Motor neuron (in vitro differentiated cells): ENCODE results near the gene ANKRD53. TPM values are rescaled to one million over a fixed set of nuclear protein-coding genes. Genes with fewer than 3 reads are reported as not detected.

ENCODE experiments used
- ATAC-seq, 8 experiments: fragments of 200-7000 bp; cut with Tn5 transposase; replicated peaks in 6 of 8; 2 replicates each; pipeline ENCODE4 v1.8.0; 2021; ENCODE audit warnings: mild to moderate bottlenecking in 8 of 8, moderate library complexity in 8 of 8
- H3K27ac ChIP-seq, 2 donors: fragments of 250-450 bp; sonication (Bioruptor Pico); 2 replicates each; pipeline ENCODE4 v1.9.0; 2021; ENCODE audit warnings: antibody characterized with exemption in 2 of 2, mild to moderate bottlenecking in 2 of 2, moderate library complexity in 1 of 2
- H3K4me1 ChIP-seq, 2 donors: fragments of 250-450 bp; sonication (Bioruptor Pico); replicated peaks in 1 of 2; 2 replicates each; pipeline ENCODE4 v1.6.1; 2021; ENCODE audit warnings: antibody characterized with exemption in 2 of 2, mild to moderate bottlenecking in 2 of 2, moderate library complexity in 1 of 2
- H3K4me3 ChIP-seq, 5 donors: fragments of 250-450 bp; sonication (Bioruptor Pico); 2 replicates each; pipeline ENCODE4 v1.9.0; 2021; ENCODE audit warnings: antibody characterized with exemption in 5 of 5, mild to moderate bottlenecking in 5 of 5, moderate library complexity in 4 of 5
- WGBS, 10 experiments: fragments of 450-650 bp; shearing (Covaris generic); methylation state at CpG; one replicate each; pipeline ENCODE4 v1.0.0; 2022; 5-methylcytosine and 5-hydroxymethylcytosine counted together
- in situ Hi-C, 9 experiments: fragments of 400-800 bp; cut with MboI; loops; one replicate each; pipeline ENCODE4 v1.15.0; 2021; ENCODE audit warnings: low sequenced_read_pairs in 9 of 9, low pct_unique_long_range_greater_than_20kb in 2 of 9; ENCODE audit not compliant: unreplicated experiment in 9 of 9
- total RNA-seq, 8 experiments: library from RNA; unstranded; fragments of 300-600 nt; gene quantifications; 2 replicates each; pipeline versions ENCODE4 v1.2.3 to v1.2.4, GENCODE V29; 2022

Gene ANKRD53
- total RNA-seq, 8 experiments from 2014 or later, result 0.25 to 4.4 (median 0.76) TPM

DNA sequence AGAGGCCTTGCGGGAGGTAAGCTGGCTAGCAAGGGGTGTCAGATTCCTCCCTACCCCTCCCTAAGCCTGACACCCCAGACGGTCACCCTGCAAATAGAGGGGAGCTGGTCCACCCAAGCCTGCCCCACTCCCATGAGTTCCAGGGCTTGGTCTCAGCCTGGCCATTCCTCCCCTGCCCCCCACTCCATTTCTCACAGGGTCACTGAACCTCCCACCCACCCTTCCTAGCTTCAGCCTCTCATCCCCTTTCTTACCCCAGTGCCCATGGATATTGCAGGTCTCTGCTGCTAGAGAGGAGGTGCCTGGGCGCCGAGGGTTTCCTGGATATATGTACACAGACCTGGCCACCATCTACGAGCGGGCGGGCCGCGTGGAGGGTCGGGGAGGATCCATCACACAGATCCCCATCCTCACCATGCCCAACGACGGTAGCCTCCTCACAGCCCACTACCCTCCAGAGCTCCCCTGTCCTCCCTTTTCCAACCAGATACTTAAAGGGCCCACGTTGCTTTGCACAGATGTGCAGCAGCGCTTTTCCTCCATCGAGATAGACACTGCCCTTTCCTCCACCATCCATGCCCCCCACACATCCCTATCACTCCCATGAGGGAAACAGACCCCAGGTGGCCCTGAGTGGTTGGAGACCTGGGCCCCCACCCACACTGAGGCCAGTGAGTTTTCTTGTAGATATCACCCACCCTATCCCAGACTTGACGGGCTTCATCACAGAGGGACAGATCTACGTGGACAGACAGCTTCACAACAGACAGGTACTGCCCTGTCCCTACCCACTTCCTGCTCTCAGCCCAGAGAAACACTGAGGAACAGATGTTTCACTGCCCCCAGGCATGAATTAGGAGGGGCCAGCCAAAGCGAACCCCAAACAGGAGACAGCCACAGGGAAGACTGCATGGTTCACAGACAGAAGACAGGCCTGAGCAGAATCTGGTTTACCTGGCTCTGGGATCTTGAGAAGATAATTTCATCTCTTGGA, 15.2 kb upstream of the ANKRD53 start:
- Histone ChIP-seq H3K27ac (no peak overlapping the region), H3K4me3 (no peak overlapping the region), H3K4me1 (no peaks in the 10 kb centered on the region)
- no peak for ATAC-seq
- in situ Hi-C loops, result loop anchor here in 4 of 9 experiments (25.0 kb wide), 2 partner anchors 101 to 301 kb away; no protein-coding TSS in a partner anchor
- 0 to 100% (median 50%) methylated on average over 1 to 5 of the region's 18 CpGs; no CpG with 5 or more reads in 5 of the 10 experiments for WGBS, 10 experiments

DNA sequence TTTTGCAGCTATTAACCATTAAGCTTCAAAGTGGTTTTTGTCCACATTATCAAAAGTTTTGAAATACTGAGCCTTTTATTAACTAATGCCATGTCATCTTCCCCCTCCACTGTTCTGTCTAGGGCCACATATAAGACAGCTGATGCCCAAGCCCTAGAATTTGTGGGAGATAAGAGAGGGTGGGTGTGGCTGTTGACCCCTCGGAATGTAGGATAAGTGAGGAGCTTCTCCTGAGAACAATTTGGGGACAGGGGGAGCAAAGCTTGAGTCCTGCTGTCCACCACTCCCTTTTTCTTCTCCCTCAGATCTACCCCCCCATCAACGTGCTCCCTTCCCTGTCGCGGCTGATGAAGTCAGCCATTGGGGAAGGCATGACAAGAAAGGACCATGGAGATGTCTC, 14.3 kb upstream of the ANKRD53 start:
- WGBS, 10 experiments, result 64 to 100% (median 80%) methylated on average over 1 to 4 of the region's 4 CpGs; no CpG with 5 or more reads in 4 of the 10 experiments
- Histone ChIP-seq H3K27ac (no peak overlapping the region), H3K4me3 (no peak overlapping the region), H3K4me1 (no peaks in the 10 kb centered on the region)
- ATAC-seq, result no peak
- in situ Hi-C loops, result loop anchor here in 4 of 9 experiments (25.0 kb wide), 2 partner anchors 102 to 302 kb away; no protein-coding TSS in a partner anchor

DNA sequence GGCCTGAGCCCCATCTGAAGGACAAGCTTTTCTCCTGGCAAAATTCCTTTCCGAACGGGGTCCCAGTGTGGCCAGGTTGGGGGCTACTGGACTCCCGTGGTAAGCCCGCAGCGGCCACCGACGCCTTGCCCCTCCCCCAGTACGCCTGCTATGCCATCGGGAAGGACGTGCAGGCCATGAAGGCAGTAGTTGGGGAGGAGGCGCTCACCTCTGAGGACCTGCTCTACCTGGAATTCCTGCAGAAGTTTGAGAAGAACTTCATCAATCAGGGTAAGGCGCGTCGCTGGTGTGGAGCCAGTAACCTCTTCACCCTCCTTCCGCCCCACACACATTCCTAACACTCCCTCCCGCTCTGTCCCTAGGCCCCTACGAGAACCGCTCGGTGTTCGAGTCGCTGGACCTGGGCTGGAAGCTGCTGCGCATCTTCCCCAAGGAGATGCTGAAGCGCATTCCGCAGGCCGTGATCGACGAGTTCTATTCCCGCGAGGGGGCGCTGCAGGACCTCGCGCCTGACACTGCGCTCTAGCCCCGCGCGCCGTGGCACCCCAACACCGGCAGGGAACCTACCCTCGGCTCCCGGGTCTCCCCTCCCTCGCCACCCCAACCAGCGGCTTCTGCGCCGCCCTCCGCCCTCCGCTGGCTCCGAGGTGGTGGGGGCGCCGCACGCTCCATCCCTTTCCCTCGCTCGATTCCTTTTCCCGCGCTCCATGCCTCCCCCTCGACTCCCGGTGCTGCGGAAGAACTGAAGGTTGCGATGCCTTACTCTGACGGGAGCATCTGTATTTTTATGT, 13.6 kb upstream of the ANKRD53 start:
- 0 to 67% (median 4%) methylated on average over 1 to 14 of the region's 59 CpGs; no CpG with 5 or more reads in 1 of the 10 experiments for WGBS, 10 experiments
- H3K4me3 ChIP-seq, result peak overlapping the region; percentile 25 to 41 (median 35)
- H3K4me1 ChIP-seq, result no peaks in the 10 kb centered on the region
- ATAC-seq, result peak; percentile 83 to 99 (median 96)
- in situ Hi-C loops, result loop anchor here in 4 of 9 experiments (25.0 kb wide), 2 partner anchors 102 to 302 kb away; no protein-coding TSS in a partner anchor
- H3K27ac ChIP-seq, result no peak overlapping the region

DNA sequence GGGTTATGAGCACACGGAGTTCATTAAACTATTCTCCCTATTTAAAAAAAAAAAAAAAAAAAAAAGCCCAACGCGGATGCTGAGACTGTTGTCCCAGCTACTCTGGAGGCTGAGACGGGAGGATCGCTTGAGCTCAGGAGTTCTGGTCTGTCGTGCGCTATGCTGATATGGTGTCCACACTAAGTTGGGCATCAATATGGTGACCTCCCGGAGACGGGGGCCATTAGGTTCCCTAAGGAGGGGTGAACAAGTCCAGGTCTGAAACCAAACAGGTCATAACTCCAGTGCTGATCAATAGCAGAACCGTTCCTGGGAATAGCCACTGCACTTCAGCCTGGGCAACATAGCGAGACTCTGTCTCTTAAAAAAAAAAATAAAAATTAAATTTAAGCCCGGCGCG, 12.9 kb upstream of the ANKRD53 start:
- Histone ChIP-seq H3K27ac (no peak overlapping the region), H3K4me3 (no peak overlapping the region), H3K4me1 (no peaks in the 10 kb centered on the region)
- WGBS, 10 experiments, result 24 to 87% (median 70%) methylated on average over 3 to 12 of the region's 14 CpGs; no CpG with 5 or more reads in 1 of the 10 experiments
- ATAC-seq, result no peak
- in situ Hi-C loops, result loop anchor here in 4 of 9 experiments (25.0 kb wide), 2 partner anchors 103 to 303 kb away; no protein-coding TSS in a partner anchor

DNA sequence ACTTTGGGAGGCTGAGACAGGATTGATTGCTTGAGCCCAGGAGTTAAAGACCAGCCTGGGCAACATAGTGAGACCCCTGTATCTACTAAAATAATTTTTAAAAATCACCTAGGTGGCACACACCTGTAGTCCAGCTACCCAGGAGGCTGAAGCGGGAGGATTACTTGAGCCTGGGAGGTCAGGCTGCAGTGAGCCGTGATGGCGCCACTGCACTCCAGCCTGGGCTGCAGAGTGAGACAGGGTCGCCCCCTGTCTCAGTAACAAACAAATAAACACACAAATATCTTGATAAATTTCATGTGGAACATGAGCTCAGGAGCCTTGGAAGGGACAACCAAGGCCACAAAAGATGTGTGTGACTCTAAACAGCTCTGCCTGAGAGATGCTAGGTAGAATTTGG, 11.7 kb upstream of the ANKRD53 start:
- H3K4me1 ChIP-seq, result no peaks in the 10 kb centered on the region
- in situ Hi-C loops, result loop anchor here in 4 of 9 experiments (25.0 kb wide), 2 partner anchors 104 to 304 kb away; no protein-coding TSS in a partner anchor
- no peak overlapping the region for H3K4me3 ChIP-seq
- ATAC-seq, result no peak
- H3K27ac ChIP-seq, result no peak overlapping the region
- WGBS, 10 experiments, result 44 to 100% (median 79%) methylated on average over 1 to 4 of the region's 4 CpGs; no CpG with 5 or more reads in 4 of the 10 experiments

DNA sequence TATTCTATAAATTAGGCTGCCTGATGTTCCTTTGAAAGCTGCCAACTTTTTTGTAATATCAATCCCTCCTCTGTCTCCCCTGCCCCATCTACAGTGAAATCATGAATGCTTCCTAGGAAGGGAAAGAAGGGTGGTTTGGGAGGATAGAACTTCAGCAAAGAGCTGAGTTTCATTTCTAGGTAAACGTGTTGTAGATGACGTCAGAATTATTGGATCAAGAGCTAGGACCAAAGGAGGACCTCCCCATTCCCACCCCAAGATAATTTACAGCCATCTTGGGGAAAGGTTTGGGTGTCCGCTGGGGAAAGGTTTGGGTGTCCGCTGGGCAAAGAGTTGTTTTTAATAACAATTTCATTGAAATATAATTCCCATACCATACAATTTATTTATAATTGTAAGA, 11.2 kb upstream of the ANKRD53 start:
- in situ Hi-C loops, result loop anchor here in 4 of 9 experiments (25.0 kb wide), 2 partner anchors 105 to 305 kb away; no protein-coding TSS in a partner anchor

DNA sequence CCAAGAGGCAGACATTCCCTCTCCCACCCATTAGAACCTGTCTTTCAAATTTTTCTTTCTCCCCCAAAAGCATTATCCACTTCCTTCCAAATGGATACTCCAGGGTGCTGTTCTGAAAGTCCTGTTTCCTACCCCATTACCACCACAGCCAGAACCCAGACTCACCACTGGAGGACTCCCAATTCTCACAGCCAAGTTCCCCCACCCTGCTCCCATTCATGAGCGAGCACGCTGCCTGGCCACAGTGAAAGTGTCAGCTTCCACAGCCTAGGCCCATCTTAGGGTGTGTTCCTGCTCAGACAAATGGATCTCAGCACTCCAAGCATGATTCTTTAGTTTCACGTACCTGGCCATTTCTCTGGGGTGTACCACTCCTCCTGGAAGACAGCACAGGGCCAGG, 3.8 kb upstream of the ANKRD53 start:
- in situ Hi-C loops, result loop anchor here in 4 of 9 experiments (25.0 kb wide), 2 partner anchors 112 to 312 kb away; no protein-coding TSS in a partner anchor
- Histone ChIP-seq H3K4me1 (peaks cover 22 to 25% of the 10 kb centered on the region in 2 donors), H3K27ac (no peak overlapping the region), H3K4me3 (no peak overlapping the region)
- WGBS, 10 experiments, result 86 to 100% (median 100%) methylated on average over 1 to 3 of the region's 3 CpGs; no CpG with 5 or more reads in 5 of the 10 experiments
- ATAC-seq, result no peak

More for the DNA sequence above, 11.2 kb upstream of the ANKRD53 start:
- WGBS, 10 experiments, result 45 to 71% (median 55%) methylated on average over 1 to 4 of the region's 4 CpGs; no CpG with 5 or more reads in 2 of the 10 experiments
- Histone ChIP-seq H3K4me1 (no peaks in the 10 kb centered on the region), H3K27ac (no peak overlapping the region), H3K4me3 (no peak overlapping the region)
- no peak for ATAC-seq

DNA sequence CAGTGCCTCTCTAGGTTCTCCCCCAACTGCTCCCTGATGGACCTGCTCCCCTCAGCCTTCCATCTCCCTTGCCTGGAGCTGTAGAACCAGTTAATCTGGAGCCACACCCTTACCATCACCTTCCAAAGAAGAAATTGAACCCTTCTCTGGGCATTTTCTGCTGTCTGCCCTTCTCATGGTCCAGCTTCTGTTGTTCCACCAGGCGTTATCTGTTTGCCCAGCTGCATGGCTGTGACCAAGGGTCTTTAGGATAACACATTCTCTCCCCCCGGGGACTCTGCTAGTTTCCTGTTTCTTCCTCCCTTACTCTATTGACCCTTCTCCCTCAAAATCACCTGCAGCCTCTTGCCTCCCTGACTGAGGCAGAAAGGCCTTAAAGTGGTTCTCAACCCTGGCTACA, 3.2 kb upstream of the ANKRD53 start:
- Histone ChIP-seq H3K4me1 (peaks cover 22 to 25% of the 10 kb centered on the region in 2 donors), H3K4me3 (no peak overlapping the region), H3K27ac (no peak overlapping the region)
- no peak for ATAC-seq
- WGBS, 10 experiments, result 57 to 94% (median 87%) methylated on average over 1 to 2 of the region's 2 CpGs; no CpG with 5 or more reads in 4 of the 10 experiments
- in situ Hi-C loops, result no loop called here

DNA sequence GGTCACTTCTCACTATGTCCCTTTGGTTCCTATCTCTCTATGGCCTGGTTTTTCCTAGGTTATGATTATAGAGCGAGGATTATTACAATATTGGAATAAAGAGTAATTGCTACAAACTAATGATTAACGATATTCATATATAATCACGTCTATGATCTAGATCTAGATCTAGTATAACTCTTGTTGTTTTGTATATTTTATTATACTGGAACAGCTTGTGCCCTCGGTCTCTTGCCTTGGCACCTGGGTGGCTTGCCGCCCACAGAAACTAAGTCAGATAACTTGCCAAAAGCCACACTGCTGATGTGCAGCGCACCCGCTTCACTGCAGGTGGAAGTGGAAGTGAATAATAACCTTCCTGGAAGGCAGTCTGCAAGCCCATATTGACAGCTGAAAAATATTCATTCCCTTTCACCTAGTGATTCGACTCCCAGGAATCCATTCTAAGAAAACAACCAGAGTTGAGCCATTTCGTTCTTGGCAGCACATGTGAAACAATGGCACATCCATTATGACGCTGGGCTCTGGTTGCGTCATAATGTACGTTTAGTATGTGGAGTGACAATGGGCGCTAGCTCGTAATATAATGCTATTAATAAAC, 725 bp upstream of the ANKRD53 start:
- in situ Hi-C loops, result no loop called here
- Histone ChIP-seq H3K4me3 (peak overlapping the region in 2 of 5 donors; percentile 43 to 45), H3K27ac (peak overlapping the region in 1 of 2 donors; percentile 86), H3K4me1 (peaks cover 22 to 25% of the 10 kb centered on the region in 2 donors)
- 0 to 64% (median 34%) methylated on average over 3 to 11 of the region's 14 CpGs for WGBS, 10 experiments
- ATAC-seq, result peak in 4 of 8 experiments; percentile 4 to 25 (median 6)

DNA sequence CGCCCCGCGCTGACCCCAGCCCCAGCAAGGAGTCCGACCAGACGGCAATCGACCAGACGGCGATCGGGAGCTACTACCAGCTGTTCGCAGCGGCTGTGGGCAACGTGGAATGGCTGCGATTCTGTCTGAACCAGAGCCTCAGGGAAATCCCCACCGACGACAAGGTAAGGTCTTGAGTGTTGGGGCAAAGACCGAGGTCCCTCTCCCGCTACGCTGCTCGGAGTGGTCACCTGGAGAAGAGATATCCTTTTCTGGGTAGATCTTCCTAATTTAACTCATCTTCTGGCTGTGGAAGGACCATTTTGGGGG, 704 bp downstream of the ANKRD53 start:
- peak overlapping the region in 1 of 2 donors; percentile 63 for H3K27ac ChIP-seq
- peak overlapping the region in 2 of 5 donors; percentile 26 to 34 for H3K4me3 ChIP-seq
- in situ Hi-C loops, result no loop called here
- no peak for ATAC-seq
- WGBS, 10 experiments, result 20 to 71% methylated on average over 4 to 11 of the region's 19 CpGs; no CpG with 5 or more reads in 8 of the 10 experiments
- H3K4me1 ChIP-seq, result peaks cover 22 to 27% of the 10 kb centered on the region in 2 donors

DNA sequence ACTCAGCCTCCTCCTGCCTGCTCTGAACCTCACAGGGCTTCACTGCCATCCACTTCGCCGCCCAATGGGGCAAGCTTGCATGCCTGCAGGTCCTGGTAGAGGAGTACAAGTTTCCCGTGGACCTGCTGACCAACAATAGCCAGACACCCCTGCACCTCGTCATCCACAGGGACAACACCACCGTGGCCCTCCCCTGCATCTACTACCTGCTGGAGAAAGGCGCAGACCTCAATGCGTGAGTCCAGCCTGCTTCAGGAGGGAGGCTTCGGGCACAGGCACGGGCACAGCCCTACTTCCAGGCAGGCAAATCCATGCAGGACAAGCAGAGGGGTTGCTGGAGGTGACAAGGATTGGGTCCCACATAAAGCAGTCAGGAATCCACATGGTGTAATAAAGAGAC, 1.2 kb downstream of the ANKRD53 start:
- in situ Hi-C loops, result no loop called here
- H3K4me1 ChIP-seq, result peaks cover 22 to 27% of the 10 kb centered on the region in 2 donors
- ATAC-seq, result no peak
- no peak overlapping the region for H3K4me3 ChIP-seq
- 40 to 100% (median 96%) methylated on average over 1 to 7 of the region's 9 CpGs; no CpG with 5 or more reads in 5 of the 10 experiments for WGBS, 10 experiments
- H3K27ac ChIP-seq, result peak overlapping the region in 1 of 2 donors; percentile 63

DNA sequence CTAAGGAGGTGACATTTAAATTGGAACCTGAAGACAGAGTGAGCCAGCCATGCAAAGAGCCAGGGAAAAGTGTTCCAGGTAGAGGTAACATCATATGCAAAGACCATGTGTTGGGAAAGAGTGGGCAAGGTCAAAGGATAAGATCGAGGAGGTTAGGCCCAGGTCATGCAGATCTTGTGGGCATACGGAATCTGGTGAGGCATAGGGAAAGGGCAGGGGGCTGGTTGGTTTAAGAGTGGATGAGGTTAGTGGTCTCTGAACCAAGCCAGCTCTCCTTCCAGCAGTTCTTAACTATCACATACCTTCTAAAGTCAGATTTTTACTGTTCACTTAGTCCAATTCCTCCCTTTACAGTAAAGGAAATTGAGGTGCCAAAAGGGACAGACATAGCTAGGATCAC, 3.0 kb downstream of the ANKRD53 start:
- 56 to 100% (median 80%) methylated on average over 1 to 2 of the region's 2 CpGs; no CpG with 5 or more reads in 3 of the 10 experiments for WGBS, 10 experiments
- no peak for ATAC-seq
- in situ Hi-C loops, result no loop called here
- peaks cover 19 to 21% of the 10 kb centered on the region in 2 donors for H3K4me1 ChIP-seq
- no peak overlapping the region for H3K27ac ChIP-seq
- H3K4me3 ChIP-seq, result no peak overlapping the region
